Motor neuron (in vitro differentiated cells): ENCODE results near the gene WDR11. TPM values are rescaled to one million over a fixed set of nuclear protein-coding genes. Genes with fewer than 3 reads are reported as not detected.
A peak's percentile ranks its signal among the peaks of the same experiment; 100 is the strongest.

Experiments
- ATAC-seq, 8 experiments: fragments of 200-7000 bp; cut with Tn5 transposase; replicated peaks in 6 of 8; 2 replicates each; pipeline ENCODE4 v1.8.0; 2021; ENCODE audit warnings: mild to moderate bottlenecking in 8 of 8, moderate library complexity in 8 of 8
- H3K27ac ChIP-seq, 2 donors: fragments of 250-450 bp; sonication (Bioruptor Pico); 2 replicates each; pipeline ENCODE4 v1.9.0; 2021; ENCODE audit warnings: antibody characterized with exemption in 2 of 2, mild to moderate bottlenecking in 2 of 2, moderate library complexity in 1 of 2
- H3K4me1 ChIP-seq, 2 donors: fragments of 250-450 bp; sonication (Bioruptor Pico); replicated peaks in 1 of 2; 2 replicates each; pipeline ENCODE4 v1.6.1; 2021; ENCODE audit warnings: antibody characterized with exemption in 2 of 2, mild to moderate bottlenecking in 2 of 2, moderate library complexity in 1 of 2
- H3K4me3 ChIP-seq, 5 donors: fragments of 250-450 bp; sonication (Bioruptor Pico); 2 replicates each; pipeline ENCODE4 v1.9.0; 2021; ENCODE audit warnings: antibody characterized with exemption in 5 of 5, mild to moderate bottlenecking in 5 of 5, moderate library complexity in 4 of 5
- WGBS, 10 experiments: fragments of 450-650 bp; shearing (Covaris generic); methylation state at CpG; one replicate each; pipeline ENCODE4 v1.0.0; 2022; 5-methylcytosine and 5-hydroxymethylcytosine counted together
- in situ Hi-C, 9 experiments: fragments of 400-800 bp; cut with MboI; loops; one replicate each; pipeline ENCODE4 v1.15.0; 2021; ENCODE audit warnings: low sequenced_read_pairs in 9 of 9, low pct_unique_long_range_greater_than_20kb in 2 of 9; ENCODE audit not compliant: unreplicated experiment in 9 of 9
- total RNA-seq, 8 experiments: library from RNA; unstranded; fragments of 300-600 nt; gene quantifications; 2 replicates each; pipeline versions ENCODE4 v1.2.3 to v1.2.4, GENCODE V29; 2022

WDR11 gene
- total RNA-seq, 8 experiments from 2014 or later, result 24.1 to 207 (median 48.7) TPM

GRCh38 chr10:120950051-120950561 is 98.9 kb downstream of the WDR11 start:
- H3K4me1 ChIP-seq, result peaks cover 4 to 9% of the 10 kb centered on the region in 2 donors
- H3K4me3 ChIP-seq, result peak overlapping the region in 2 of 5 donors; percentile 4 to 14
- 0 to 54% (median 11%) methylated on average over 1 to 17 of the region's 24 CpGs; no CpG with 5 or more reads in 4 of the 10 experiments for WGBS, 10 experiments
- no peak overlapping the region for H3K27ac ChIP-seq
- in situ Hi-C loops, result loop anchor here in 4 of 9 experiments (10.0 to 25.0 kb wide), 4 partner anchors 362 to 785 kb away; no protein-coding TSS in a partner anchor
- ATAC-seq, result peak in 5 of 8 experiments; percentile 8 to 49 (median 31)

- WGBS, 10 experiments, result 26 to 100% (median 82%) methylated on average over 2 to 5 of the region's 5 CpGs; no CpG with 5 or more reads in 1 of the 10 experiments
- H3K27ac ChIP-seq, result no peak overlapping the region
- in situ Hi-C loops, result loop anchor here in 4 of 9 experiments (10.0 to 25.0 kb wide), 4 partner anchors 361 to 784 kb away; no protein-coding TSS in a partner anchor
- peaks cover under 1 to 4% of the 10 kb centered on the region in 2 donors for H3K4me1 ChIP-seq
- no peak overlapping the region for H3K4me3 ChIP-seq
- no peak for ATAC-seq
These were observed 100.1 kb downstream of the WDR11 start for GRCh38 chr10:120951288-120951687.

- no peak for ATAC-seq
- no peak overlapping the region for H3K4me3 ChIP-seq
- in situ Hi-C loops, result loop anchor here in 4 of 9 experiments (10.0 to 25.0 kb wide), 4 partner anchors 358 to 781 kb away; no protein-coding TSS in a partner anchor
These were observed 102.7 kb downstream of the WDR11 start for GRCh38 chr10:120953897-120954296.

More at GRCh38 chr10:120953897-120954296, 102.7 kb downstream of the WDR11 start:
- 0 to 40% methylated on average over 1 of the region's 1 CpG; no CpG with 5 or more reads in 8 of the 10 experiments for WGBS, 10 experiments
- Histone ChIP-seq H3K4me1 (peaks cover 0 to 4% of the 10 kb centered on the region in 2 donors), H3K27ac (no peak overlapping the region)
